Activated CD8-positive, alpha-beta memory T cell treated with anti-CD3 and anti-CD28 coated beads, Interleukin-2, amount 50 U/mL, for 1 hour (primary cell): Measurements from ENCODE around the gene NAMPT.
"Not testable (repeated sequence)": the region's sequence is repeated elsewhere in the genome, so short reads cannot be mapped to it uniquely, and the experiment has no call there.

ENCODE experiments used
- DNase-seq: peaks from one replicate; pipeline ENCODE4 v3.0.0-alpha.2; 2020; ENCODE audit errors: extremely low read depth

NAMPT gene

GRCh38 chr7:106231856-106232490, 52.8 kb downstream of the NAMPT start:
- no peak for DNase-seq

- no peak for DNase-seq
Observed at GRCh38 chr7:106225856-106226255, 58.9 kb downstream of the NAMPT start.

- DNase-seq, result no peak
Observed at GRCh38 chr7:106224797-106225196, 60.0 kb downstream of the NAMPT start.

- DNase-seq, result no peak
Observed at GRCh38 chr7:106223156-106223555, 61.6 kb downstream of the NAMPT start.

GRCh38 chr7:106222545-106222944, 62.2 kb downstream of the NAMPT start:
- no peak for DNase-seq

- no peak for DNase-seq
Observed at GRCh38 chr7:106220307-106220706, 64.5 kb downstream of the NAMPT start.

- no peak for DNase-seq
Observed at GRCh38 chr7:106219170-106219569, 65.6 kb downstream of the NAMPT start.

- no peak for DNase-seq
Observed at GRCh38 chr7:106218546-106218945, 66.2 kb downstream of the NAMPT start.

GRCh38 chr7:106216923-106217542, 67.8 kb downstream of the NAMPT start:
- no peak for DNase-seq

GRCh38 chr7:106216517-106216922, 68.3 kb downstream of the NAMPT start:
- no peak for DNase-seq

- DNase-seq, result no peak
Observed at GRCh38 chr7:106215868-106216516, 68.8 kb downstream of the NAMPT start.

- DNase-seq, result not testable (repeated sequence)
Observed at GRCh38 chr7:106208944-106209343, 75.8 kb downstream of the NAMPT start.

GRCh38 chr7:106206826-106207541, 77.8 kb downstream of the NAMPT start:
- DNase-seq, result no peak

GRCh38 chr7:106205621-106206222, 79.1 kb downstream of the NAMPT start:
- DNase-seq, result no peak

- DNase-seq, result no peak
Observed at GRCh38 chr7:106203473-106203872, 81.3 kb downstream of the NAMPT start.

- no peak for DNase-seq
Observed at GRCh38 chr7:106201164-106201563, 83.6 kb downstream of the NAMPT start.

GRCh38 chr7:106199813-106200364, 84.9 kb downstream of the NAMPT start:
- no peak for DNase-seq

- no peak for DNase-seq
Observed at GRCh38 chr7:106199024-106199423, 85.8 kb downstream of the NAMPT start.
